Body of pancreas (tissue), 4 donors: Measurements from ENCODE around the gene TPSB2. TPM values are rescaled to one million over a fixed set of nuclear protein-coding genes. Genes with fewer than 3 reads are reported as not detected.

Experiments
- ATAC-seq: fragments of 150-250 bp; one replicate; pipeline ENCODE4 v1.9.1; 2016
- DNase-seq, 4 donors: peaks; one replicate each; pipeline ENCODE4 v3.0.0-alpha.2; 2019
- H3K27ac ChIP-seq, 4 donors: fragments of 200-600 bp; sonication (generic); 1 replicate in 3 of 4; 2 replicates in 1 of 4; pipeline versions ENCODE4 v1.5.1 to v1.6.1; 2016 to 2019; ENCODE audit warnings: mild to moderate bottlenecking in 1 of 4, mixed read lengths in 1 of 4, moderate library complexity in 1 of 4
- H3K27me3 ChIP-seq, 2 donors: fragments of 200-600 bp; sonication (generic); one replicate each; pipeline ENCODE4 v1.6.0; 2016; ENCODE audit warnings: mild to moderate bottlenecking in 1 of 2
- H3K36me3 ChIP-seq, 2 donors: fragments of 200-600 bp; sonication (generic); replicated peaks in 1 of 2; 2 replicates each; pipeline ENCODE4 v1.5.1; 2016; ENCODE audit warnings: low read depth in 2 of 2; ENCODE audit not compliant: insufficient read depth in 1 of 2
- H3K4me1 ChIP-seq: fragments of 200-600 bp; sonication (generic); one replicate; pipeline ENCODE4 v1.6.0; 2016
- H3K4me3 ChIP-seq, 2 donors: fragments of 200-600 bp; sonication (generic); 1 replicate in 1 of 2; 2 replicates in 1 of 2; pipeline ENCODE4 v1.5.1; 2016 to 2019
- H3K9me3 ChIP-seq, 3 donors: fragments of 200-600 bp; sonication (generic); 1 replicate in 2 of 3; 2 replicates in 1 of 3; pipeline ENCODE4 v1.5.1; 2016
- CTCF ChIP-seq, 7 experiments: fragments of 450-650 bp in 4 of 7; fragments of 200-600 bp in 3 of 7; sonication (generic) in 3 of 7; IDR thresholded peaks; one replicate each; pipeline ENCODE4 v1.5.1; 2016 to 2019; ENCODE audit warnings: antibody characterized with exemption in 7 of 7
- POLR2A ChIP-seq, 3 donors: fragments of 450-650 bp; IDR thresholded peaks; one replicate each; pipeline ENCODE4 v1.6.1; 2016; ENCODE audit warnings: antibody characterized with exemption in 3 of 3, mild to moderate bottlenecking in 2 of 3
- WGBS, 2 donors: methylation state at CpG; one replicate each; pipeline ENCODE4 v1.1.5; 2017; 5-methylcytosine and 5-hydroxymethylcytosine counted together
- intact Hi-C: fragments of 100-400 bp; cut with DNase I; formaldehyde crosslinking; loops from one replicate; pipeline ENCODE4 v1.15.1; 2023
- total RNA-seq, 2 donors: library from RNA; depleted of rRNA; stranded (reverse); fragments of >200 nt; gene quantifications; one replicate each; pipeline ENCODE4 v1.1.0, GENCODE V29; 2016

TPSB2 gene
- total RNA-seq, 2 donors from 2014 or later: 4.4 to 21.8 TPM

DNA sequence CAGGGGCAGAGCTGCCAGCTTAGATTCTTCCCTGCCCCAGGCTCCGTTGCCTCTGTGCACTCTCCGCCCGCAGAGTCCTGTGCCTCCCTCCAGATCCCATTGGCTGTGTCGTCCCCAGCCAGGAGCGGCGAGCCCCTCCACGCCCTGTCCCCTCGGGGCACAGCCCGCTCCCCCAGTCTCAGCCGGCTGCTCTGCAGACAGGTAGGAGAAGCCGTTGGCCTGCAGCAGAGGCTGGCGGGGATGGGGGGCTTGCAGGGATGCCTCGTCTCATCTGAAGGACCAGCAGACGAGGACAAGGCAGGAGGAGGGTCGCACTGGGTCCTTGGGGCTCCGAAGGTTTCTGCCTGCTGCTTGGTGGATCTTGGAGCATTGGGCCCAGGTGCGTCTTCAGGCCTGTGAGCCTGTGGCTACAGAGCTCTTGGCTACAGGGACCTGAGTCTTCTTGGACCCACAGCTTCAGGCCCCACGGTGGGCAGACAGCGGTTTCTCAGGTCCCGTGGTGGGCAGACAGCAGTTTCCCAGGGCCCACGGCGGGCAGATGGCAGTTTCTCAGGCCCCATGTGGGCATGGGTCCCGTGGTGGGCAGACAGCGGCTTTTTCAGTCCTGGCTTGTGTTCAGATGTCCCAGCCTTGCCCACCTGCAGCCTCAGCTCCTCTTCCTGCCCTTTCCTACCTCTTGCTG lies 10.9 kb downstream of the TPSB2 start:
- WGBS, 2 donors: 59% methylated on average over 24 of the region's 24 CpGs; no CpG with 5 or more reads in 1 of the 2 donors
- H3K4me3 ChIP-seq: no peak overlapping the region
- no peaks in the 10 kb centered on the region for H3K36me3 ChIP-seq
- intact Hi-C loops: no loop called here
- no peak for ATAC-seq
- H3K27ac ChIP-seq: no peak overlapping the region
- no peaks in the 10 kb centered on the region for H3K9me3 ChIP-seq
- no peak for DNase-seq
- H3K4me1 ChIP-seq: no peaks in the 10 kb centered on the region
- no peak for TF ChIP-seq CTCF (IDR thresholded peaks at IDR 0.05)
- TF ChIP-seq POLR2A (IDR thresholded peaks at IDR 0.05): no peak
- H3K27me3 ChIP-seq: no peaks in the 10 kb centered on the region

DNA sequence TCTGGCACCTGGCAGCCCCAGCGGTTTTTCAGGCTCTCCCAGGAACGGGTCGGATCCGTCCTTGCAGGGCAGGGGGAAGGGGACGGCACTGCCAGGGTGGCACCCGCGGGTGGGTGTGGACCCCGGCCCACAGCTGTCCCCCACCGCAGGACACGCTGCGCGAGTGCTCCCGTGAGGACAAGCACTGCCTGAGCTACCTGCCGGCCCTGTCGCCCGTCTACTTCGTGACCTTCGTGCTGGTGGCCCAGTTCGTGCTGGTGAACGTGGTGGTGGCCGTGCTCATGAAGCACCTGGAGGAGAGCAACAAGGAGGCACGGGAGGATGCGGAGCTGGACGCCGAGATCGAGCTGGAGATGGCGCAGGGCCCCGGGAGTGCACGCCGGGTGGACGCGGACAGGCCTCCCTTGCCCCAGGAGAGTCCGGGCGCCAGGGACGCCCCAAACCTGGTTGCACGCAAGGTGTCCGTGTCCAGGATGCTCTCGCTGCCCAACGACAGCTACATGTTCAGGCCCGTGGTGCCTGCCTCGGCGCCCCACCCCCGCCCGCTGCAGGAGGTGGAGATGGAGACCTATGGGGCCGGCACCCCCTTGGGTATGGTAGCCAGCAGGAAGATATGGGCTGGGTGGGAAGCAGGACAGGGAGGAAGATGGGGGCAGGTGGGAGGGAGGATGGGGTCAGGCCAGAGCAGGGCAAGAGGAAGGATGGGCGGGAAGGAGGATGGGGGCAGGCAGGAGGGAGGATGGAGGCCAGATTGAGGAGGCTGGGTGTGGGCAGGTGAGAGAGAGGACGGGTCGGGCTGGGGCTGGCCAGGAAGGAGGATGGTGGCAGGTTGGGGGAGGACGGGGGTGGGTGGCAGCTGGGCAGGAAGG lies 11.7 kb downstream of the TPSB2 start:
- Histone ChIP-seq H3K27ac (no peak overlapping the region), H3K27me3 (no peaks in the 10 kb centered on the region), H3K36me3 (no peaks in the 10 kb centered on the region), H3K9me3 (no peaks in the 10 kb centered on the region), H3K4me1 (no peaks in the 10 kb centered on the region), H3K4me3 (no peak overlapping the region)
- TF ChIP-seq CTCF (IDR thresholded peaks at IDR 0.05) (no peak), POLR2A (IDR thresholded peaks at IDR 0.05) (no peak)
- intact Hi-C loops: no loop called here
- WGBS, 2 donors: 76 to 84% methylated on average over 9 to 33 of the region's 49 CpGs
- ATAC-seq: no peak
- DNase-seq: no peak

DNA sequence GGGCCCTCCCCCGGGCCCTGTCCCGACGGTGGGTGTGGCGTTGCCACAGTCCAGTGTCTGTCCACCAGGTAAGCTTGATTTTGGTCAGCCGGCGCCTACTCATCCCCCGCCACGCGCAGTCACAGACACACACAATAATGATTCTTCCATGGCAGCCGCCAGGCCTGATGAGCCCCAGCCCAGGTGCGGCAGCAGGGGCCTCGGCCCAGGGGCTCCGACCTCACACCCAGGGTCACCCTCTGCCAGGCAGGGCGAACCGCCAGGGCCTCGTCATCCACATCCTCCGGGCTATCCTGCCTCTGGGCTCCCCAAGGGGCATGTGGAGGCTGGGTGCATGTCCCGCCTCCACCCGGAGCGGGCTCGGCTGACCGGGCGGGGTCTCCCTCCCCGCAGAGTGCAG lies 12.5 kb downstream of the TPSB2 start:
- TF ChIP-seq POLR2A (IDR thresholded peaks at IDR 0.05) (no peak), CTCF (IDR thresholded peaks at IDR 0.05) (no peak)
- Histone ChIP-seq H3K27ac (no peak overlapping the region), H3K9me3 (no peaks in the 10 kb centered on the region), H3K4me3 (no peak overlapping the region), H3K4me1 (no peaks in the 10 kb centered on the region), H3K36me3 (no peaks in the 10 kb centered on the region), H3K27me3 (no peaks in the 10 kb centered on the region)
- no peak for ATAC-seq
- intact Hi-C loops: no loop called here
- DNase-seq: no peak
- WGBS, 2 donors: 87 to 100% methylated on average over 2 to 23 of the region's 24 CpGs

DNA sequence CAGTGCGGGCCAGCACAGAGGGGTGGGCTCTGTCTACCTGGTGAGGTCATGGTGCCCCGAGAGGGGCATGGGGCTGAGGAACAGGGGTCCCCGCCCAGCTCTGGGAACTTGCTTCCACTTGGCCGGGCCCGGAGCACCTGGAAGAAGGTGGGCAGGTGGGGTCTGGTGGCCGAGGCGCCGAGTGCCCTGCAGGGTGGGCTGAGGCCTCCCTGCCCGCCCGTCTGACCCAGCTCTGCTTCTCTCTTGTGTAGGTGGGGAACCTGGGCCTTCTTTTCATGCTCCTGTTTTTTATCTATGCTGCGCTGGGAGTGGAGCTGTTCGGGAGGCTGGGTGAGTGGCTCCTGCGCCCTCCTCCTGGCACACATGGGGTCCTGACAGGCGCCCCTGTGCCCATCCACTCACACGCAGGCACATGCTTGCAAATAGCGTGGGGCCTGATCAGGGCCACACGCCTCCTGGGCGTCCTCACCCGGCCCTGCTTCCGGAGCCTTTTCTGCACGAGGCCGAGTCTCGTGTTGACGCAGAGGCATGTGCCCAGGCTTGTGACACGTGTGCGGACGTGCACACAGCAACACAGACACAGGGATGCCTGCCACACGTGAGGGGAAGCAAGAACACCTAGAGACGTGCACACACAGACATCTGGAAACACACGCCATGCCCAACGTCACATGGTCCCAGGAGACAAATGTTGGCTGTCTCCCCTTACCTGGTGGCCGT lies 13.1 kb downstream of the TPSB2 start:
- H3K36me3 ChIP-seq: no peaks in the 10 kb centered on the region
- ATAC-seq (no peak), DNase-seq (no peak)
- H3K27ac ChIP-seq: no peak overlapping the region
- H3K4me1 ChIP-seq: no peaks in the 10 kb centered on the region
- no peaks in the 10 kb centered on the region for H3K27me3 ChIP-seq
- TF ChIP-seq POLR2A (IDR thresholded peaks at IDR 0.05) (no peak), CTCF (IDR thresholded peaks at IDR 0.05) (no peak)
- no peaks in the 10 kb centered on the region for H3K9me3 ChIP-seq
- WGBS, 2 donors: 80 to 85% methylated on average over 14 to 31 of the region's 32 CpGs
- intact Hi-C loops: no loop called here
- no peak overlapping the region for H3K4me3 ChIP-seq
